Stimulated activated CD4-positive, alpha-beta T cell treated with anti-CD3 and anti-CD28 coated beads, Interleukin-4, amount 100 ng/mL, for 4 hours (primary cell): ENCODE measurements around the gene GPR33.
"Not testable (repeated sequence)": the region's sequence is repeated elsewhere in the genome, so short reads cannot be mapped to it uniquely, and the experiment has no call there.

Experiments used
- DNase-seq, 2 experiments: peaks; one replicate each; pipeline ENCODE4 v3.0.0-alpha.2; 2020

The GPR33 gene

DNA sequence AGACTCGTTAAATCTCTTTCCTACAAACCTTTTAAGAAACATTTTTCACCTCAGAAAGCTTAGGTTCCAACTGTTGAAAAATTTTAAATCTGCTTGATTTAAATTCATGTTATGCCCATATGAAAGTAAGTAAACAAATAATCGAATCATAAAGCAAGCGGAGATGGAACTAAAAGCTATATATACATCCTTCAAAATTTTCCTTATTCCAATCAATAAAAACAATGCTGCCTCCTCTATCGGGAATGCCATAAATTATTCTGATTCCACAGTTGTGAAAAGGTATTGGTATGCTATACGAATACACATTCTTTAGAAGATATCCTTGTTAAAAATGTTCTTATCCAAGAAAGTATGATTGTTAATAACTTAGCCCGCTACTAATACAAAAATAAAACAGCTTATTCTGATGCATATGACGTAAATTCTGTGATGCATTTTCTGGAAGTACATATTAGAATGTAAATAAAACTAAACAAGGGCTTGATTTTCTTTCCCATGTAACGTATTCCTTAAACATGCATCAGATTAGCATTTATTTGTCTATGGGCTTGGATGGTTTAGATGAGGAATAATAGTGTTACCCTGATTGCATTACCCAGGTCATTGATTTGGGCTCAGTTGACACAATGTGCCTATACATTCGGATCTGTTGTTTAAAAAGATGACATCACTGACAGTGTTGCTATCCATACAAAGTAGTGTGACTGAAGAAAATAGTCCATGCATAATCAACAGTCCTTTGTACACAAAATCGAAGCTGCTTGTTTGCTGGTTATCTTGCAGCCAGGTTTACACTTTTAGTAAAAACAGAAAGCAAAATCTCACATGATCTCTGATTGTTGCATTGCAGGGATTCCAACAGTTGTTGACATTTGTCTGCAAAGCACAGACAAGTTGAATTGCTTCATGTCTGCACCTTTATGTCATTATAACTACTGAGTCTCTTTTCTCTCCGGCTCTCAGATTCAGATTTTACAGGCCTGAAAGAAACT is 29.9 kb downstream of the GPR33 start:
- no peak for DNase-seq

DNA sequence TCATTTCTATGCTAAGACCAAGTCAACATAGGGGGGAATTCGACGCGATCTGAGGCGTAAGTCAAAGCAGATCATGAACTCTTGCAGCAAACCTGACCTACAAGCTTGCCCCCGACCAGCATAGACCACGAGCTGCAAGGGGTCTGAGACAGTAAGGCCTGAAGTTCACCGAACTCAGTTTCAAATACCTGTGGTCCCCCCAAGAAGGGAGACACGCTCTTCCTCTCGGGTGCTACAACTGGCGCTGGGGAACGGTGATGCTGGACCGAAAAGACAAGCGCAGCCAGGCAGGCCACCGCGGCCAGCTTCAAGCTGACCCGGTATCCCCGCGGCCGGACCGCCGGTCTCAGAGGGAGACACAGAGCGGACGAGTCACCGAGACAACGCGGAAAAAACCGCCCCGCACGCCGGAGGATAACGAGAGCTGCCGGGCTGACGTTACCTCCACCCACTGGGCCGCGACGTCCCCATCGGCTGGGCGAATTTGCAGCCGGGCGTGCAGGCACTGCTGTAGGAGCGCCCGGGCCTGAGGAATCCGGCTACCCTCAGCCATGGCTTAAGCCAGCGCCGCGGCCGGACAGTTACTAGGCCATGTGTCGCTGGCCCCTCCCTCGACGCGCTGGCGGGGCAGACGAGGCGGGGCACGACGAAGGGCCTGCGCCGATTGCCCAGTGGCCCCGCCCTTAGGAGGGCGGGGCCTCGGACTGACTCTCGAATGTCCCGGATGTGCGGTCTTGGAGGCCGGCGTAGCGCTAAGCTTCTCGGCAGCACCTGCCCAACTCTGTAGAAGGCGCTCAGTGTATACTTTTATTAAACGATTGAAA is 30.8 kb downstream of the GPR33 start, which contains the start of gene DTD2:
TSS of gene DTD2 (minus strand) at position 666 of the 824 bp plus-strand sequence. CDS start at position 553, 113 bp downstream.
- DNase-seq = peak; percentile 88 to 90

DNA sequence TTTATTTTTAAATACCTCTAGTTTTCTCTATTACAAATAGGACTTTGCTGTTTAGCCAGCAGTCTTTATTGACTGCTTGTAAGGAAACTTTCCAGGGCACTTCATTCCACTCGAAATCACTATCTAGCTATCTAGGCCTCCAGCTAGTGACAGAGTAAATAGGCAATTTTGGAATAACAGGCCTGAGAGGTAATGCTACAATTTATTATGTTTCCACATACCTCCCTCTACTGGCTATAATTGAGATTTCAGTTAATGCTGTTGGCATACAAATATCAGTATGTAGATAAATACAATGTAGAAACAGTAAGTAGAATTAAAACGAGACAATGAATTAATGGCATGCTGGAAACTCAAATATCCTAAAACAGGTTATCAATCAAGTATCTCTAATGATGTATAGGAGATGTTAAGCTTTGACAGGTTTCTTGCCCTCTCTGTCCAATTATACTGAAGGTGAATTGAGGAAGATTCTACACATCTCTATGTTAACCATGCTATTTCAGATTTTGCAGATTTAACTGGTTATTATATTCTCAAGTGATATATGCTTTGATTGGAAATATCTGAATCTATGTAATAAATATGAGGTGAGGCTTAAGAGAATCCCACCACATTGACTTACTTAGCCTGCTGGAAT is 37.7 kb downstream of the GPR33 start:
- DNase-seq = no peak

DNA sequence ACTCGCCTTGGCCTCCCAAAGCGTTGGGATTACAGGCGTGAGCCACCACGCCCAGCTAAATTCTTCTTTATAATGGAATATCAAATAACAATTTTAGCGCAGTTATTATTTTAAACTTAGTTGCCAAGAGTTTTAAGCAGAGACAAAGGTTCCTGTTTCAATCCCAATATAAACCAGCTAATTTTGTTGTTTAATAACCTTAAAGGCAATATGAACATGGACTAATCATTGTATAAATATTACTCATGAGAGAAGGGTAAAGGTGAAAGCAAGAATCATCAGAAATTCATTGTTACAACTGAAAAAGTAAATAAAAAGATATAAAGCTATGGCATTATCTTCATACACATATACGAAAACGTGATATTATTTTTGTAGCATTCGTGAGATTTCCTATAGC is 38.7 kb downstream of the GPR33 start:
- DNase-seq = no peak

DNA sequence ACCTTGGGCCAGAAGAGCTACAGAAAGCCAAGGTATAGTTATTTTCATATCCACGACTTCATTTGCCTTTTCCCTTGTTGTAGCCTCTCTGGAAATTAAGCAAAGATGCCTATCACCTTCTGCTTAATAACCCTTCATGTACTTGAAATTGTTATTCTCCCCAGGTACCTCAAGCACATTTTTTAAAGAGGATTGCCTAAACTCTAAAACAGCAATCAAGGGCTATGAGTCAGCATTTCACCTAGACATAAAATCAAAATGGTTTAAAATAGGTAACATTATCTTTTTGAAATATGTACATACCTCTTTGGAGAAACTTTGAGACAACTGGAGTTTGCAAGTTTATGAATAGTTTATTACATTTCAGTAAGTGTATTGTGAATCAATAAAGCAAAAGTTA is 42.1 kb downstream of the GPR33 start:
- DNase-seq = no peak

DNA sequence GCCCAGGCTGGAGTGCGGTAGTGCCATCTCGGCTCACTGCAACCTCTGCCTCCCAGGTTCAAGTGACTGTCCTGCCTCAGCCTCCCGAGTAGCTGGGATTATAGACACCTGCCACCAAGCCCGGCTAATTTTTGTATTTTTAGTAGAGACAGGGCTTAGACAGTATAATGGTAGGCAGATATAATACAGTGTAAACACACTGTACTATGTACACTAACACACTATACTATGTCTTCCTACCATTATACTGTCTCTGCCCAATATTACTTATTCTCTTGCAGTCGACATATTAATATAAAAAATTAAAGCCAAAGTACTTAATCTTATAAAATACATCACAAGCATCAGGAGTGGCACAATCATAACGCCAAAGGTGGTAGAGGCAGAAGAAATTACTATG is 45.6 kb downstream of the GPR33 start:
- no peak for DNase-seq

DNA sequence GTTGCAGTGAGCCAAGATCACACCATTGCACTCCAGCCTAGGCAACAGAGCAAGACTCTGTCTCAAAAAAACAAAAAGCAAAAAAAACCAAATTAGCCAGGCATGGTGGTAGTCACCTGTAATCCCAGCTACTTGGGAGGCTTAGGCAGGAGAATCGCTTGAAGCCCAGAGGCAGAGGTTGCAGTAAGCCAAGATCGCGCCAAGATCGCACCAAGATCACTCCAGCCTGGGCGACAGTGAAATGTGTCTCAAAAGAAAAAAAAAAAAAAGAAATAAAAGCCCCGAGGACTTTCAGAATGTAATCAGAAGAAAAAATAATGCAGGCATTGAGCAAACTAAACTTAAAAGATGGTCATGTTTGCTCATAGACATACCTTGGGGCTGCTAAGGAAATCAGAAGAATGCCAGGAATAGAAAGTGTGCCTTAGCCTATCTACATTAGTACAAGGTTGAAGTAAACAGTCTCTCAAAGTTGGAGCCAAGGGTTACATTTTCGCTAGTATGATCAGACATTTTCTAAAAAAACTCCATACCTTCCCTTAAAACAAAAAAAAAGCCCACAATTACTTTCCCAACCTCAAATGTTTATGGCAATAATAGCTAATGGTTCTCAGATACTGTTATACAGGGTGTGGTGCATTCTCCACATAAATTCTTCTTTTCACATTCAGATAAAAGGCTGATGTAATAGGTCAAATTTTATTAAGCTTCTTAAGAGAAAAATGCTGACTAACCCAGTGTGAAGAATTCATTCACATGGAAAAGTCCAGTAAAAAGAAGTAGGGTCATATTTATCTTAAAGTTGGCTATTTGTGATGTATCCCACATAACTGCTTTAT is 46.3 kb downstream of the GPR33 start:
- no peak for DNase-seq

DNA sequence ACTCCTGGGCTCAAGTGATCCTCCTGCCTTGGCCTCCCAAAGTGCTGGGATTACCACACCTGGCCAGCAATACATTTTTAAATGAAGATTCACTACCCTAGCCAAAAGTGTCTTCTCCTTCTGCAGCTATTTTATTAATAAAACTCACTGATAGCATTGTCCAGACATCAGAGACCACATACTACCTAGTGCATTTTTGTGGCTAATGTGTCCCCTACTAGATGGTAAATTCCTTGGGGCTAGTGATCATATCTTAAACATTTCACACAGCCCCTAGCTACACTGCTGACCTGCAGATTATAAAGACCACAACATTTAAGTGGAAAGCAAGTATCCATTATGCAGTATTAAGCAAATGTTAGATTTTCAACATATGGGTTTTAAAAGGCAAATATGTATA is 47.6 kb downstream of the GPR33 start:
- no peak for DNase-seq

DNA sequence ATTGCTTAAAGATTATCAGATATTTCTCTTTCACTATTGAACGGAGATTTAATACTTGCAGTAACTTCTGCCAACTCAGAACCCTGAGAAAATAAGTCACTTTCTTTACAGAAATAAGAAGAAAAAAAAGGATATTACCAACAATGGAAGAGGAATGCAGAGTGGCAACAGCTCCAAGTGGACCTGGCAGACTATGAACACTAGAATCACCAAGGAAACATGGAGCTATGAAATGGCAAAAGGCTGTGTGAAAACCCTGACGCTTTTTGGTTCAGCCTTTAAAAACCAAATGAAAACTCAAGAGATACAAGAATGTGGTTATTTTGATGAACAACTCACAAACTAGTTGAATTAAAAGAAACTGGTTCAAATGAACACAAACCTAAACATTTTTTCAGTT is 48.3 kb downstream of the GPR33 start:
- DNase-seq = no peak

DNA sequence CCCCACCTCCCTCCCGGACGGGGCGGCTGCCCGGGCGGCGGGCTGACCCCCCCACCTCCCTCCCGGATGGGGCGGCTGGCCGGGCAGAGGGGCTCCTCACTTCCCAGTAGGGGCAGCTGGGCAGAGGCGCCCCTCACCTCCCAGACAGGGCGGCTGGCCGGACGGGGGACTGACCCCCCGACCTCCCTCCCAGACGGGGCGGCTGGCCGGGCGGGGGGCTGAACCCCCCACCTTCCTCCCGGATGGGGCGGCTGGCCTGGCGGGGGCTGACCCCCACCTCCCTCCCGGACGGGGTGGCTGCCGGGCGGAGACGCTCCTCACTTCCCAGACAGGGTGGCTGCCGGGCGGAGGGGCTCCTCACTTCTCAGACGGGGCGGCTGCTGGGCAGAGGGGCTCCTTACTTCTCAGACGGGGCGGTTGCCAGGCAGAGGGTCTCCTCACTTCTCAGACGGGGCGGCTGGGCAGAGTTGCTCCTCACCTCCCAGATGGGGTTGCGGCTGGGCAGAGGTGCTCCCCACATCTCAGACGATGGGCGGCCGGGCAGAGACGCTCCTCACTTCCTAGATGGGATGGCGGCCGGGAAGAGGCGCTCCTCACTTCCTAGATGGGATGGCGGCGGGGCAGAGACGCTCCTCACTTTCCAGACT is 50.7 kb downstream of the GPR33 start:
- not testable (repeated sequence) for DNase-seq

DNA sequence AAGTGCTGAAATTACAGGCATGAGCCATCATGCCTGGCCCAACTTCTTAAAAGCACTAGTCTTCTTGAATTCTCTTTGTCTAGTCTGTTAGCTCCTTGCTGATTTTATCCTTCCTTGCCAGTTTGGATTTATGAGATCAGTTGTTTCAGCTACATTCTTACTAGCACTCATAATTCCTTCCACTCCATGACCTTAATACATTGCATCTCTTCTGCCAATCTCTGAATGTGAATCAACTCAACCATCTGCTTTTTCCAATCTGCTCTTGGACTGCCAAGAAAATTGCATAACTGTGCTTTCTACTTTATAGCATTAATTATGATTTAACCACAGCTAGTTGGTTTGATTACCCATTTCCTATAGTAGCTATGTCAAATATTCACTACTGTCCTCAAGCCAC is 52.6 kb downstream of the GPR33 start:
- no peak for DNase-seq
